CD14-positive monocyte (primary cell): ENCODE data around the gene THRSP. TPM values are rescaled to one million over a fixed set of nuclear protein-coding genes. Genes with fewer than 3 reads are reported as not detected.

Source experiments
- DNase-seq, 3 donors: peaks; one replicate each; pipeline ENCODE4 v3.0.0-alpha.2; 2011 to 2022
- H2AFZ ChIP-seq: 2 replicates; pipeline ENCODE4 v1.6.0; 2012; ENCODE audit warnings: mild to moderate bottlenecking, low read depth, low read length, inconsistent platforms; ENCODE audit not compliant: insufficient read depth, poor library complexity, severe bottlenecking
- H3K27ac ChIP-seq, 2 donors: 1 replicate in 1 of 2; 2 replicates in 1 of 2; pipeline ENCODE4 v1.5.1; 2012 to 2013; ENCODE audit warnings: low read length in 2 of 2, control low read depth in 1 of 2, inconsistent platforms in 1 of 2, low read depth in 1 of 2, mild to moderate bottlenecking in 1 of 2
- H3K27me3 ChIP-seq, 2 donors: one replicate each; pipeline versions ENCODE4 v1.6.0 to v1.6.1; 2011 to 2013; ENCODE audit warnings: low read length in 2 of 2; ENCODE audit not compliant: control insufficient read depth in 2 of 2, insufficient read depth in 2 of 2
- H3K36me3 ChIP-seq, 2 donors: replicated peaks in 1 of 2; 1 replicate in 1 of 2; 2 replicates in 1 of 2; pipeline versions ENCODE4 v1.5.1 to v1.6.1; 2012 to 2013; ENCODE audit warnings: low read length in 2 of 2, control low read depth in 1 of 2, inconsistent platforms in 1 of 2, mild to moderate bottlenecking in 1 of 2; ENCODE audit not compliant: insufficient read depth in 2 of 2, control insufficient read depth in 1 of 2
- H3K4me1 ChIP-seq, 2 donors: 1 replicate in 1 of 2; 2 replicates in 1 of 2; pipeline versions ENCODE4 v1.5.1 to v1.6.1; 2012 to 2013; ENCODE audit warnings: low read length in 2 of 2, control low read depth in 1 of 2, inconsistent platforms in 1 of 2, mild to moderate bottlenecking in 1 of 2, moderate library complexity in 1 of 2; ENCODE audit not compliant: insufficient read depth in 2 of 2, control insufficient read depth in 1 of 2
- H3K4me2 ChIP-seq: replicated peaks from 2 replicates; pipeline ENCODE3; 2012; ENCODE audit warnings: low read length, moderate library complexity, mild to moderate bottlenecking; ENCODE audit not compliant: poor library complexity, severe bottlenecking; ENCODE audit errors: extremely low read depth
- H3K4me3 ChIP-seq, 3 experiments: fragments of 200-600 bp in 1 of 3; sonication (generic) in 1 of 3; replicated peaks in 1 of 3; 1 replicate in 2 of 3; 2 replicates in 1 of 3; pipeline ENCODE4 v1.5.1; 2011 to 2013; ENCODE audit warnings: low read length in 3 of 3, mild to moderate bottlenecking in 3 of 3, control low read depth in 2 of 3, low read depth in 2 of 3, inconsistent platforms in 1 of 3, moderate library complexity in 1 of 3
- H3K79me2 ChIP-seq: 2 replicates; pipeline ENCODE4 v1.6.0; 2012; ENCODE audit warnings: mild to moderate bottlenecking, control low read depth, inconsistent platforms, low read length, moderate library complexity; ENCODE audit not compliant: insufficient read depth
- H3K9ac ChIP-seq: 2 replicates; pipeline ENCODE4 v1.6.0; 2017; ENCODE audit warnings: low read length, mild to moderate bottlenecking; ENCODE audit not compliant: insufficient read depth, poor library complexity, severe bottlenecking
- H3K9me3 ChIP-seq, 2 donors: replicated peaks in 1 of 2; 1 replicate in 1 of 2; 2 replicates in 1 of 2; pipeline versions ENCODE4 v1.5.1 to v1.6.1; 2012 to 2013; ENCODE audit warnings: low read length in 2 of 2, control low read depth in 1 of 2; ENCODE audit not compliant: control insufficient read depth in 1 of 2, insufficient read depth in 1 of 2
- H4K20me1 ChIP-seq: 2 replicates; pipeline ENCODE4 v1.6.0; 2012; ENCODE audit warnings: mild to moderate bottlenecking, low read length, control low read depth, moderate library complexity; ENCODE audit not compliant: insufficient read depth
- H3K27ac Mint-ChIP-seq, 7 donors: one replicate each; pipeline ENCODE4 v1.8.0; 2020; ENCODE audit warnings: mild to moderate bottlenecking in 7 of 7, mixed read lengths in 7 of 7, moderate library complexity in 6 of 7, inconsistent platforms in 2 of 7
- H3K27me3 Mint-ChIP-seq, 3 donors: one replicate each; pipeline ENCODE4 v1.8.0; 2021 to 2022; ENCODE audit warnings: low read depth in 3 of 3, mild to moderate bottlenecking in 3 of 3, mixed read lengths in 3 of 3, moderate library complexity in 3 of 3, inconsistent platforms in 1 of 3
- H3K36me3 Mint-ChIP-seq, 2 donors: one replicate each; pipeline ENCODE4 v1.8.0; 2020; ENCODE audit warnings: mixed read lengths in 2 of 2, inconsistent platforms in 1 of 2, mild to moderate bottlenecking in 1 of 2
- H3K4me1 Mint-ChIP-seq: one replicate; pipeline ENCODE4 v1.8.0; 2020; ENCODE audit warnings: mild to moderate bottlenecking, mixed read lengths
- H3K4me3 Mint-ChIP-seq, 2 donors: one replicate each; pipeline ENCODE4 v1.8.0; 2020; ENCODE audit warnings: mild to moderate bottlenecking in 2 of 2, mixed read lengths in 2 of 2, moderate library complexity in 1 of 2
- H3K9me3 Mint-ChIP-seq, 7 donors: one replicate each; pipeline ENCODE4 v1.8.0; 2020 to 2022; ENCODE audit warnings: mixed read lengths in 7 of 7, mild to moderate bottlenecking in 6 of 7, moderate library complexity in 6 of 7, inconsistent platforms in 2 of 7
- CTCF ChIP-seq: fragments of 200-600 bp; IDR thresholded peaks from one replicate; pipeline ENCODE4 v1.8.0; 2022; ENCODE audit warnings: antibody characterized with exemption, mild to moderate bottlenecking
- WGBS: methylation state at CpG from one replicate; pipeline ENCODE4 v1.1.5; 2013; ENCODE audit warnings: missing lambda C conversion rate; ENCODE audit not compliant: insufficient coverage; 5-methylcytosine and 5-hydroxymethylcytosine counted together
- intact Hi-C, 2 donors: fragments of 100-400 bp; cut with micrococcal nuclease; formaldehyde crosslinking; loops; one replicate each; pipeline versions ENCODE4 v1.15.0 to v1.15.1; 2023
- polyA plus RNA-seq, 3 donors: library from polyadenylated mRNA; depleted of rRNA in 1 of 3; unstranded in 2 of 3; stranded (reverse) in 1 of 3; fragments of 300-500 nt in 2 of 3; fragments of >200 nt in 1 of 3; fragmentation: Illumina TruSeq in 2 of 3; gene quantifications; 1 replicate in 2 of 3; 2 replicates in 1 of 3; pipeline ENCODE4 v1.2.3, GENCODE V29; 2012 to 2021

The THRSP gene
- polyA plus RNA-seq, 3 donors, result not detected

GRCh38 chr11:78072455-78072854 is 8.8 kb downstream of the THRSP start:
- DNase-seq, result no peak
- no peak for TF ChIP-seq CTCF
- intact Hi-C loops, result no loop called here
- H3K9me3 ChIP-seq, result no peaks in the 10 kb centered on the region
- H3K79me2 ChIP-seq, result peaks cover 52% of the 10 kb centered on the region
- no peak overlapping the region for H3K9ac ChIP-seq
- WGBS, result 100% methylated on average over 3 of the region's 4 CpGs
- no peaks in the 10 kb centered on the region for H3K9me3 Mint-ChIP-seq
- peaks cover 44 to 57% of the 10 kb centered on the region in 2 donors for H3K36me3 ChIP-seq
- H3K4me1 ChIP-seq, result peaks cover 8 to 11% of the 10 kb centered on the region in 2 donors
- H3K27me3 ChIP-seq, result no peaks in the 10 kb centered on the region
- no peak overlapping the region for H2AFZ ChIP-seq
- H4K20me1 ChIP-seq, result peaks cover 55% of the 10 kb centered on the region
- H3K4me1 Mint-ChIP-seq, result peaks cover 22% of the 10 kb centered on the region
- no peak overlapping the region for H3K27ac ChIP-seq
- no peak overlapping the region for H3K4me3 Mint-ChIP-seq
- no peak overlapping the region for H3K4me2 ChIP-seq
- peak overlapping the region in 3 of 7 donors; percentile 36 to 81 (median 47) for H3K27ac Mint-ChIP-seq
- H3K27me3 Mint-ChIP-seq, result no peaks in the 10 kb centered on the region
- H3K4me3 ChIP-seq, result no peak overlapping the region
- H3K36me3 Mint-ChIP-seq, result peaks cover 44 to 61% of the 10 kb centered on the region in 2 donors

GRCh38 chr11:78074756-78075155 is 11.1 kb downstream of the THRSP start:
- no peaks in the 10 kb centered on the region for H3K9me3 ChIP-seq
- no peaks in the 10 kb centered on the region for H3K27me3 ChIP-seq
- peaks cover 24 to 30% of the 10 kb centered on the region in 2 donors for H3K4me1 ChIP-seq
- peaks cover 75% of the 10 kb centered on the region for H3K79me2 ChIP-seq
- H4K20me1 ChIP-seq, result peaks cover 70% of the 10 kb centered on the region
- no peak for TF ChIP-seq CTCF
- peaks cover 29 to 38% of the 10 kb centered on the region in 2 donors for H3K36me3 Mint-ChIP-seq
- H3K4me3 Mint-ChIP-seq, result no peak overlapping the region
- no peak for DNase-seq
- peaks cover 30 to 36% of the 10 kb centered on the region in 2 donors for H3K36me3 ChIP-seq
- H3K27ac ChIP-seq, result no peak overlapping the region
- no peak overlapping the region for H3K4me3 ChIP-seq
- no peaks in the 10 kb centered on the region for H3K9me3 Mint-ChIP-seq
- H2AFZ ChIP-seq, result no peak overlapping the region
- H3K4me1 Mint-ChIP-seq, result peaks cover 39% of the 10 kb centered on the region
- intact Hi-C loops, result no loop called here
- no peaks in the 10 kb centered on the region for H3K27me3 Mint-ChIP-seq
- 93% methylated on average over 5 of the region's 6 CpGs for WGBS
- H3K4me2 ChIP-seq, result no peak overlapping the region
- H3K27ac Mint-ChIP-seq, result no peak overlapping the region
- no peak overlapping the region for H3K9ac ChIP-seq
